IgD-negative memory B cell (primary cell): ENCODE data around the gene SCNN1G. TPM values are rescaled to one million over a fixed set of nuclear protein-coding genes. Genes with fewer than 3 reads are reported as not detected.

Experiments
- polyA plus RNA-seq: library from polyadenylated mRNA; unstranded; fragments of 300-500 nt; fragmentation: Illumina TruSeq; gene quantifications from one replicate; pipeline ENCODE4 v1.2.3, GENCODE V29; 2021

Gene SCNN1G
- polyA plus RNA-seq, 1 donor from 2014 or later, result not detected

Other genes starting within 250 kb of the SCNN1G start
- 0.44 TPM for gene USP31, start 33.3 kb upstream of the SCNN1G start, polyA plus RNA-seq
- 0.24 TPM for gene SCNN1B, start 119.6 kb downstream of the SCNN1G start, polyA plus RNA-seq